Skeletal muscle satellite cell (primary cell): ENCODE results near the gene NKAIN4.

Experiments used
- H3K27me3 ChIP-seq: 2 replicates; pipeline ENCODE4 v1.7.0; 2013; ENCODE audit warnings: low read length; ENCODE audit not compliant: control insufficient read depth, insufficient read depth
- H3K36me3 ChIP-seq: 2 replicates; pipeline ENCODE4 v1.7.0; 2013; ENCODE audit warnings: mild to moderate bottlenecking, control low read depth, low read length; ENCODE audit not compliant: insufficient read depth
- H3K4me1 ChIP-seq: 2 replicates; pipeline ENCODE4 v1.7.0; 2013; ENCODE audit warnings: low read length; ENCODE audit not compliant: control insufficient read depth, insufficient read depth
- H3K4me2 ChIP-seq: 2 replicates; pipeline ENCODE4 v1.7.0; 2013; ENCODE audit warnings: mild to moderate bottlenecking, low read length
- H3K4me3 ChIP-seq: 2 replicates; pipeline ENCODE4 v1.7.0; 2013; ENCODE audit warnings: low read length
- H3K9ac ChIP-seq: 2 replicates; pipeline ENCODE4 v1.7.0; 2013; ENCODE audit warnings: mild to moderate bottlenecking, low read depth, low read length, moderate library complexity
- H3K9me3 ChIP-seq: replicated peaks from 2 replicates; pipeline ENCODE4 v1.7.0; 2013; ENCODE audit warnings: mild to moderate bottlenecking, control low read depth, low read length

The NKAIN4 gene

DNA sequence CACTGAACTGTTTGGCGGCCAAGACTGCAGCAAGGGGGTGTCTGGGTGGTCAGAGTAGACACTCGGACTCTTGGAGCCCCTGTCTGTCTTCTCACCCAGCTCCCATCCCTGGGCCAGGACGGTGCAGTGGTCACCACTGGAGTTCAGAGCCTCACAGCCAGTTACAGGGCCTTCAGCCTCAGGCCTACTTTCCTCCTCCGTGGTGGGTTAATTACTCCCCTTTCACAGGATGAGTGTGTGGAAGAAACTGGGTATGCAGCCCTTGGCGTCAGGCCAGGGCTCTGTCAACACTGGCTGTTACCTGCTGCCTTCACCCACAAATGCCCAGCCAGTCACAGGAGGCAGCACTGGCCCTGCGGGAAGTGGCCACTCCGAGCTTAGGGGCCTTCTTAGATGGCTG is 36.6 kb downstream of the NKAIN4 start:
- H3K9me3 ChIP-seq: no peaks in the 10 kb centered on the region
- H3K4me3 ChIP-seq: no peak overlapping the region
- no peak overlapping the region for H3K9ac ChIP-seq
- peaks cover 20% of the 10 kb centered on the region for H3K36me3 ChIP-seq
- no peak overlapping the region for H3K4me2 ChIP-seq
- H3K4me1 ChIP-seq: peaks cover 19% of the 10 kb centered on the region
- H3K27me3 ChIP-seq: peaks cover 29% of the 10 kb centered on the region

DNA sequence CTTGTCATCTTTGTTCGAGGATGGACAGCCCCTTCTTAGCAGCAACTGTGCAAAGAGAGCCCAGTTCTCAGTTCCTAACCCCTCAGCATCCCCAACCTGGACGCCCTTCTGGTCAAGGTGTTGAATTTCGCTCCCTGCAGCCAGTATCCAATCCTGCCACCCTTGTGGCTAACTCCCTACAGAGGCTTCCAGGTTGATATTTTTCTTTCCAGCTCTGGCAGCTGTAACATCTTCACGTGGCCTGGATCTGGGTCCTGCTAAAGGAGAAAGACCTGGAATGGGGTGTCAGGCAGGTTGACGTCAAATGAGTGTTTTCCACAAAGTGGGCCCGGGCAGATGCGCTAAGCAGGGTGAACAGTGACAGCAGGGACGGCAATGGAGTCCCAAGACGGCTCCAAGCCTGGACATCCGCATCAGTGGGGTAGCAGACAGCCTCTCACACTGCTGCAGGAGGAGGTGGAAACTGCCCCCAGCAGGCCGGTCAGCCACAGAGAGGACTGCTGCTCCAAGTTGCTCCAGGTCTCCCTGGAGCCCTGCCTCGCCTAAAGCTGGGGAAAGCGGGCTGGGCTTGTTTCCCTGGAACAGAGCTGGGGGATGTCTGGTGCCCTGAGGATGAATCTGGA is 37.3 kb downstream of the NKAIN4 start:
- Histone ChIP-seq H3K36me3 (peaks cover 27% of the 10 kb centered on the region), H3K4me3 (peak overlapping the region; percentile 82), H3K4me1 (peaks cover 22% of the 10 kb centered on the region), H3K9ac (peak overlapping the region; percentile 88), H3K27me3 (peaks cover 28% of the 10 kb centered on the region), H3K4me2 (peak overlapping the region; percentile 100), H3K9me3 (no peaks in the 10 kb centered on the region)

DNA sequence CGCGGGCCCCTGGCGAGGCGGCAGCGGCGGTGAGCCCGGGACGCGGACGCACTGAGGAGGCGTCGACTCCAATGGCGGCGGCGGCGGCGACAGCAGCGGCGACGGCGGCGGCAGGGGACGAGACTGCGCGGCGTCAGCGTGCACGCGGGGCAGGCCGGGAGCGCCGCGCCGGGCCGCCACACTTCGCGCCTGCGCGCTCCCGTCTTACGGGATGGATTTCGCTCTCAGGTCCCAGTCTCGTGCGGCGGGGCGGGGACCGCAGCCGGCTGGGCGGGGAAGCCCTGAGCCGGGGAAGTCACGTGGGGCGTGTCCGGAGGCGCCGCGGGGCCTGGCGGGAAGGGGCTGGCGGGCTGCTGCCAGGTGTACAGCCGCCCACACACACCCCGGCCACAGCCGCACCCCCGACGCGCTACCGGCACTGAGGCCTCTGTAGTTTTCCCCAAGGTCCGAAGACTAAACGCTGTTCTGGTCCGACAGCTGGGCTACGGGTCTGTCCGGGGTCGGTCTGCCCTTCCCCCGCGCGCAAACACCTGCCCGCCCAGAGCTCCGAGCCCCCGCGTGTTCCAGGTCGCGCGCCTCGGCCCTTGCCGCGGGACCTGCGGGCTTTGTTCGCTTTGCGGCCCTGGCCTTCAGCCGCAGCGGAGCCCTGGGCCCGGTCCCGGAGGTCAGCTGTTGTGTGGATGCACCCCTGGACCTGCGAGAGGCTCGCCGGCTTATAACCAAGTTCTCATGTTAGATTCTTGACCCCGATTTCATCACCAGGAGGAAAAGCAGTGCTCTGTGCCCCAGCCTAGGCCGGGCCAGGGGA is 38.0 kb downstream of the NKAIN4 start, which contains the start of gene YTHDF1:
YTHDF1 (minus strand) TSS at position 91 of the 808 bp plus-strand sequence. CDS start 239 bp downstream, outside the sequence.
- Histone ChIP-seq H3K4me1 (peaks cover 22% of the 10 kb centered on the region), H3K4me2 (peak within 1 kb of the TSS; percentile 100), H3K27me3 (peaks cover 21% of the 10 kb centered on the region), H3K4me3 (peak within 1 kb of the TSS; percentile 82), H3K9ac (peak within 1 kb of the TSS; percentile 88), H3K9me3 (no peaks in the 10 kb centered on the region), H3K36me3 (peaks cover 33% of the 10 kb centered on the region)

DNA sequence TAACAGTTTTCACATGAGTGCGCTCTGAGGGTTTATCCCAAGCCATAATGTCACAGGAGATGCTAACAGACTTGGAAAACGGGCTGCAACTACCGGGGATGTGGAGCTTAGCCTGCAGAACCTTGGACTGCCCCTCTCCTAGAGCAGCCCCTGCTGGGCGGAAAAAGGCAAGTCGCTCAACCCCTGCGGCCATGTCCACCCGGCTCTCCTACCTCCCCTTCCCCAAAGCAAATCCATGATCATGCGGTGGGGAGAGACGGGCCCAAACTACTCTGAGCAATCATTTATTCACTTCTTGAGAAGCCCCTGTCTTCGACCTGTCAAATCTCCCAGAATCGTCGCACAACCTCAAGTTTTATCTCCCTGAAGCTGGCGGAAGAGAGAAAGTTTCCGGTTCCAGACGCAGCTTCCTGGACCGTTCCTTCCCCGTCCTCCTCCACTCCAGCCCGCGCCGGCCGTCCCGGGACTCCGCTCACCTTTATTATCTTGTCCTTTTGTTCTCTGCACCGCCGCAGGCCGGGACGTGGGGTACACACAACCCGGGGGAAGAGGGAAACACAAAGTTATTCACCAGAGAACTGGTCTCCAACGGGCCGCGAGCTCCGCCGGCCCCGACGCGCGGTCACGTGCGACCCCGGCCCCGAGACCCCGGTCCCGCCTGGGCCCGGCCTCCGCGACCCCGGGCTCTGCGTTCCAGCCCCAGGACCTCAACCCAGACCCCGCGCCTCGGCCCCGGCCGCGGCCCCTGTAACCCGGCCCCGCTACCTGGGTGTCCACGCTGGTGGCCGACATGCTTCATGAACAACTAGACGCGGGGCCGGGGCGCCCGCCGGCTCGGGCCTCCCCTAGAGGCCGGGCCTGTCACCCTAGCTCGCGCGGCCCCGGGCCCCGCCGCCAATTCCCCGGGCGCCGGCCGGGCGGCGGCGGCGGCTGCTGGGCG is 38.9 kb downstream of the NKAIN4 start:
- H3K4me3 ChIP-seq: peak overlapping the region; percentile 82
- peaks cover 22% of the 10 kb centered on the region for H3K4me1 ChIP-seq
- H3K9ac ChIP-seq: peak overlapping the region; percentile 88
- H3K36me3 ChIP-seq: peaks cover 39% of the 10 kb centered on the region
- no peaks in the 10 kb centered on the region for H3K9me3 ChIP-seq
- H3K4me2 ChIP-seq: peak overlapping the region; percentile 100
- H3K27me3 ChIP-seq: peaks cover 13% of the 10 kb centered on the region

DNA sequence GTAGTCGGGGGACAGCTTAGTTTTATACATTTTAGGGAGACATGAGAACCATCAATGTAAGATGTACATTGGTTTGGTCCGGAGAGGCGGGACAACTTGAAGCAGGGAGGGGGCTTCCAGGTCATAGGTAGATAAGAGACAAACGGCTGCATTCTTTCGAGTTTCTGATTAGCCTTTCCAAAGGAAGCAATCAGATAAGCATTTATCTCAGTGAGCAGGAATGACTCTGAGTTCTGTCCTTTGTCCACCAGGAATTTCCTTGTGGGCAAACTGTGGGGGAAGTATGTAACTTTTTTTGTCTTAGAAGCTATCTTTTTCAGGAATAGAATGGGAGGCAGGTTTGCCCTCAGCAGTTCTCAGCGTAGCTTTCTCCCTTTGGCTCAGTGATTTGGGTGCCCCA is 39.7 kb downstream of the NKAIN4 start:
- Histone ChIP-seq H3K27me3 (peaks cover 6% of the 10 kb centered on the region), H3K4me1 (peaks cover 22% of the 10 kb centered on the region), H3K9me3 (no peaks in the 10 kb centered on the region), H3K4me2 (peak overlapping the region; percentile 100), H3K36me3 (peaks cover 47% of the 10 kb centered on the region), H3K9ac (peak overlapping the region; percentile 88), H3K4me3 (peak overlapping the region; percentile 82)

DNA sequence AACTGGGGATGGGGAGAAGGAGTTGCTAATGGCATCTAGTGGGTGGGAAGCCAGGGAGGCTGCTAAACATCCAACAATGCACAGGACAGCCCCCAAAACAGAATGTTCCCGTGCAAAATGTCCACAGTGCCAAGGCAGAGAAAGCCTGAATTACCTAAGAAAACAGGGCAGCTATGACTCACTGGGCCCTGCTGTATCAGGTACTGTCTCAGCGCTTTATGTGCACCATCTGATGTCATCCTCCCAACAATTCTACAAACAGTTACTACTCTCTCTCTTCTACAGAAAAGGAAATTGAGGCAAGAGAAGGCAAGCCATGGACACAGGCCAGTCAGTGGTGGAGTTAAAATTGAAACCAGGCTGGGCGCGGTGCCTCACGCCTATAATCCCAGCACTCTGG is 41.5 kb downstream of the NKAIN4 start:
- Histone ChIP-seq H3K4me3 (no peak overlapping the region), H3K4me2 (no peak overlapping the region), H3K27me3 (no peaks in the 10 kb centered on the region), H3K9me3 (no peaks in the 10 kb centered on the region), H3K4me1 (peaks cover 22% of the 10 kb centered on the region), H3K36me3 (peaks cover 64% of the 10 kb centered on the region), H3K9ac (no peak overlapping the region)

DNA sequence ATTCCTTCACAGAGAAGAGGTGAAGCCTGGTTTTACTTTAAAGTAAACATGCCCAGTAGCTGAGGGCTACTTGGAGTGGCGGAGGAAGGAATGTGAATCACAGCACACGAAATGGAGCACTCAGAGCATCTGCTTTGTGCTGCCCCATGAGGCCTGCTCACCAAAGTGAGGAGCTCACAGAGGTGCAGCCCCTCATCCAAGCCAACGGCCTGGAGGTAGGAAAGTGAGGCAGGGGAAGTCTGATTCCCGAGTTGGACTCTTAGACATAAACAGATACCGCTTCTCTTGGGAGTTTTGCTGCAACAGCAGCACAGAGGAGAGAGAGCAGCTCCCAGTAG is 41.9 kb downstream of the NKAIN4 start:
- H3K36me3 ChIP-seq: peaks cover 68% of the 10 kb centered on the region

DNA sequence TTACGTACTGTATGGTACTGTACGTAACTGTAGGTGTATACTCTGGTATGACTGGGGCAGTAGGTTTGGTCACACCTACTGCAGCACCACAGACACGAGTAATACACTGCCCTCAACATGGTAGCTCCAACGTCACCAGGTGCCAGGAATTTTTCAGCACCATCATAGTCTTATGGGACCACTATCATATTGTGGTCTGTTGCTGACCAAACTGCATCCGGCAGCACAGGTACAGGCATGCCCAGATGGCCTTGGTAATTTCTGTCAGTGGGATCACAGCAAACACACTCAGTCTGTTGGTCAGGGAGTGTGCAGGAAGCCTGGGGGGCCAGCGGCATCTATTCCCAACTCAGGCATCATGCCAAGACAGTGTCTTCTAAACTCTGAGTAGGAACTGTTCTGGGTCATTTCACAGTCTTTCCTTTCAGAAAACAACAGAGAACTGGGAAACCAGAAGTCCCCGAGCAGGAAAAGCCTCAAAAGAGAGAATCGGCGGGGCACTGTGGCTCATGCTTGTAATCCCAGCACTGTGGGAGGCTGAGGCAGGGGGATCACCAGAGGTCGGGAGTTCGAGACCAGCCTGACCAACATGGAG is 44.2 kb downstream of the NKAIN4 start:
- Histone ChIP-seq H3K4me2 (no peak overlapping the region), H3K36me3 (peaks cover 85% of the 10 kb centered on the region), H3K4me1 (peaks cover 24% of the 10 kb centered on the region), H3K9ac (no peak overlapping the region), H3K4me3 (no peak overlapping the region), H3K27me3 (no peaks in the 10 kb centered on the region), H3K9me3 (no peaks in the 10 kb centered on the region)

More for the DNA sequence above, 41.9 kb downstream of the NKAIN4 start:
- no peak overlapping the region for H3K4me2 ChIP-seq
- no peaks in the 10 kb centered on the region for H3K9me3 ChIP-seq
- H3K4me3 ChIP-seq: no peak overlapping the region
- no peaks in the 10 kb centered on the region for H3K27me3 ChIP-seq
- no peak overlapping the region for H3K9ac ChIP-seq
- H3K4me1 ChIP-seq: peaks cover 24% of the 10 kb centered on the region

DNA sequence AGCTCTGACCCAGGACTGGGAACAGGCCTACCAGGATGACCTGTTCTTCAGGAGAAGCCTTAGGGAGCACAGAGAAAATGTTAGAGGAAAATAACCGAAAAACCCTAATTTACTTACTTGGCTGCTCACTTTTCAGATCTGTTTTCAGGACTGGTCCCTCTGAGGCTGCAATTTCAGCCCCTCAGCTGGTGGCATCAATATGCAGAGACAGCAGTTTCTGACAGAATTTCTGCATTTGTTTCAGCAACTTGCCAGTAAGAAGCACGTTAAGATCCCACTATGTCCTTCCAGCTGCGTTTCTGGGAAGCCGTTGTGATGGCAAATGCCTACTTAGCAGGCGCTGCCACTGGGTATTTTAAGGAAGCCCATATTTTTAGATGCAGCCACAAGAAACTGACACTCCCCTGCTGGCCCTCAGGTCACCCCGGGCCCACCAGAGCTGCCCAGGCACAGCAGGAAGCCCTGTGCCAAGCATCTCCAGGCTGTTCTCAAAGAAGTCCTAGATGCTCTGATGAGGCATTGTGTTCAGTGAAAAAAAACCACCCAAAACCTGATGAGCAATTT is 45.8 kb downstream of the NKAIN4 start:
- H3K9me3 ChIP-seq: no peaks in the 10 kb centered on the region
- no peak overlapping the region for H3K4me3 ChIP-seq
- H3K4me1 ChIP-seq: peaks cover 18% of the 10 kb centered on the region
- H3K4me2 ChIP-seq: no peak overlapping the region
- no peaks in the 10 kb centered on the region for H3K27me3 ChIP-seq
- no peak overlapping the region for H3K9ac ChIP-seq
- H3K36me3 ChIP-seq: peaks cover 87% of the 10 kb centered on the region

DNA sequence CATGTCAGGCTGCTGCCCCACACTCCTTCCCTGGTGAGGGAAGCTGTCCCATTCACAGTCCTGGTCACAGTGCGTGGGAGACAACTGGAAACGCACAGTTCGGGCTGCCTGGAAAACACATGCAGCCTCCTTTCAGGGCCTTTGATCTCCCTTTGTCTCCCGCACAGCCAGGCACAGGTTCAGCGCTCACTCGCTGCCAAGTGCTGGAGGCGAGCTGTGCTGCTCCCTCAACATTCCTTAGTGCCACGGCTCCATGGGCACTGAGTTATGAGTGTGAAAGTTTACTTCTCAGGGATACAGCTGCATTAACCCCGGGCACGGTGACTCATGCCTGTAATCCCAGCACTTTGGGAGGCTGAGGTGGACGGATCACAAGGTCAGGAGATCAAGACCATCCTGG is 47.4 kb downstream of the NKAIN4 start:
- H3K27me3 ChIP-seq: no peaks in the 10 kb centered on the region
- H3K36me3 ChIP-seq: peaks cover 88% of the 10 kb centered on the region
- no peak overlapping the region for H3K4me2 ChIP-seq
- H3K4me1 ChIP-seq: peaks cover 12% of the 10 kb centered on the region
- H3K9me3 ChIP-seq: no peaks in the 10 kb centered on the region
- H3K9ac ChIP-seq: no peak overlapping the region
- H3K4me3 ChIP-seq: no peak overlapping the region
